Measurements from ENCODE around the gene ACSF3. TPM values are rescaled to one million over a fixed set of nuclear protein-coding genes. Genes with fewer than 3 reads are reported as not detected.

ACSF3 gene
- total RNA-seq, 6 donors from 2014 or later: 30.2 to 97.4 (median 35.3) TPM

- 82 to 85% methylated on average over 7 to 8 of the region's 17 CpGs for WGBS, 2 donors
- ATAC-seq (ENCODE audit: low FRiP score in 2 of 2): no peak
- TF ChIP-seq EP300 (IDR thresholded peaks at IDR 0.05) (no peak), CTCF (IDR thresholded peaks at IDR 0.05) (no peak), POLR2A (IDR thresholded peaks at IDR 0.05) (no peak), POLR2AphosphoS5 (IDR thresholded peaks at IDR 0.05) (no peak)
Observed at GRCh38 chr16:89063768-89064320, 29.8 kb upstream of the ACSF3 start.

GRCh38 chr16:89064606-89065457, 28.8 kb upstream of the ACSF3 start:
- H3K4me1 ChIP-seq: no peaks in the 10 kb centered on the region
- no peak for TF ChIP-seq CTCF (IDR thresholded peaks at IDR 0.05)
- TF ChIP-seq POLR2A (IDR thresholded peaks at IDR 0.05): no peak
- no peak for TF ChIP-seq POLR2AphosphoS5 (IDR thresholded peaks at IDR 0.05)
- no peak for TF ChIP-seq EP300 (IDR thresholded peaks at IDR 0.05)
- DNase-seq (peak in 1 of 2 donors; percentile 70), ATAC-seq (ENCODE audit: low FRiP score in 2 of 2) (peak in 1 of 2 donors; percentile 9)
- no peak overlapping the region for H3K4me3 ChIP-seq
- no peak overlapping the region for H3K27ac ChIP-seq
- no peaks in the 10 kb centered on the region for H3K36me3 ChIP-seq
- 75 to 79% methylated on average over 4 to 32 of the region's 32 CpGs for WGBS, 2 donors
- H3K27me3 ChIP-seq: no peaks in the 10 kb centered on the region
- H3K9me3 ChIP-seq: no peaks in the 10 kb centered on the region

More at GRCh38 chr16:89063768-89064320, 29.8 kb upstream of the ACSF3 start:
- Histone ChIP-seq H3K36me3 (no peaks in the 10 kb centered on the region), H3K27me3 (no peaks in the 10 kb centered on the region), H3K4me1 (no peaks in the 10 kb centered on the region), H3K27ac (no peak overlapping the region), H3K4me3 (no peak overlapping the region), H3K9me3 (no peaks in the 10 kb centered on the region)
- DNase-seq: peak in 1 of 2 donors; percentile 65

GRCh38 chr16:89065458-89065822, 28.2 kb upstream of the ACSF3 start:
- no peak overlapping the region for H3K4me3 ChIP-seq
- TF ChIP-seq POLR2A (IDR thresholded peaks at IDR 0.05): no peak
- TF ChIP-seq CTCF (IDR thresholded peaks at IDR 0.05): no peak
- no peak for TF ChIP-seq EP300 (IDR thresholded peaks at IDR 0.05)
- no peak for TF ChIP-seq POLR2AphosphoS5 (IDR thresholded peaks at IDR 0.05)
- no peaks in the 10 kb centered on the region for H3K36me3 ChIP-seq
- ATAC-seq (ENCODE audit: low FRiP score in 2 of 2) (no peak), DNase-seq (no peak)
- no peaks in the 10 kb centered on the region for H3K9me3 ChIP-seq
- H3K27ac ChIP-seq: no peak overlapping the region
- H3K27me3 ChIP-seq: no peaks in the 10 kb centered on the region
- 88% methylated on average over 11 of the region's 11 CpGs; no CpG with 5 or more reads in 1 of the 2 donors for WGBS, 2 donors
- no peaks in the 10 kb centered on the region for H3K4me1 ChIP-seq

- Histone ChIP-seq H3K9me3 (no peaks in the 10 kb centered on the region), H3K4me1 (no peaks in the 10 kb centered on the region), H3K4me3 (no peak overlapping the region), H3K27me3 (no peaks in the 10 kb centered on the region), H3K27ac (no peak overlapping the region), H3K36me3 (no peaks in the 10 kb centered on the region)
- ATAC-seq (ENCODE audit: low FRiP score in 2 of 2) (no peak), DNase-seq (peak in 1 of 2 donors; percentile 70)
- 59 to 80% methylated on average over 4 to 11 of the region's 21 CpGs for WGBS, 2 donors
- TF ChIP-seq POLR2A (IDR thresholded peaks at IDR 0.05) (no peak), EP300 (IDR thresholded peaks at IDR 0.05) (no peak), CTCF (IDR thresholded peaks at IDR 0.05) (no peak), POLR2AphosphoS5 (IDR thresholded peaks at IDR 0.05) (no peak)
Observed at GRCh38 chr16:89066721-89067120, 26.9 kb upstream of the ACSF3 start.

Data from upper lobe of left lung (tissue), 6 donors.